Measurements from ENCODE around the gene PLCB4.
A peak's percentile ranks its signal among the peaks of the same experiment; 100 is the strongest.

Gene PLCB4

DNA sequence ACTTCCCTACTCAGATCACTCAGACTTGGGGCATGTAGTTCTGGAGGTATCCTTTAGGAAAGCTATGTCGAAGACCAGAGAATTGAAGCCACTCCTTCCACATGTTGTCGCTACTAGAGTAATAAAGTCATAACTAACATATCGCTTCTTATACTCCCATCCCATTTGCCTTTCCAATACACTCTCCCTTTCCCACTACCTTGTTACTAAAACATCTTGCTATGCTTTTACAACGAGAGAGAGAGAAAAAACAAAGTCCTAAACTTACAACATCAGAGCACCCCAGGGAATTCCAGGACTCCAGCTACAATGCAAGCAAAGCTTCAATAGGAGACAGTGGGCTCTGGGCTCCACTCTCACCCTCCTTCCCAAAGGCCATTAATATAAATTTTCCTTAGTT, 440.4 kb downstream of the PLCB4 start:
- Histone ChIP-seq H3K4me3 (replicated peaks; ENCODE audit: insufficient read depth, low read length) (no peak overlapping the region), H3K27me3 (ENCODE audit: insufficient read depth, poor library complexity, severe bottlenecking) (peaks cover 56% of the 10 kb centered on the region), H3K27ac (replicated peaks) (no peak overlapping the region)
- no peak for DNase-seq (ENCODE audit: low read depth in 1 of 2, low spot score in 1 of 2)
- TF ChIP-seq SPI1 (IDR thresholded peaks at IDR 0.05; ENCODE audit: borderline replicate concordance, low read depth), result no peak
- TF ChIP-seq POLR2AphosphoS5 (IDR thresholded peaks at IDR 0.05; ENCODE audit: low read depth), result no peak
- TF ChIP-seq GABPA (IDR thresholded peaks at IDR 0.05; ENCODE audit: low read depth), result no peak
- TF ChIP-seq REST (IDR thresholded peaks at IDR 0.05; ENCODE audit: insufficient replicate concordance, low read depth), result no peak
- TF ChIP-seq, protein P1, sequence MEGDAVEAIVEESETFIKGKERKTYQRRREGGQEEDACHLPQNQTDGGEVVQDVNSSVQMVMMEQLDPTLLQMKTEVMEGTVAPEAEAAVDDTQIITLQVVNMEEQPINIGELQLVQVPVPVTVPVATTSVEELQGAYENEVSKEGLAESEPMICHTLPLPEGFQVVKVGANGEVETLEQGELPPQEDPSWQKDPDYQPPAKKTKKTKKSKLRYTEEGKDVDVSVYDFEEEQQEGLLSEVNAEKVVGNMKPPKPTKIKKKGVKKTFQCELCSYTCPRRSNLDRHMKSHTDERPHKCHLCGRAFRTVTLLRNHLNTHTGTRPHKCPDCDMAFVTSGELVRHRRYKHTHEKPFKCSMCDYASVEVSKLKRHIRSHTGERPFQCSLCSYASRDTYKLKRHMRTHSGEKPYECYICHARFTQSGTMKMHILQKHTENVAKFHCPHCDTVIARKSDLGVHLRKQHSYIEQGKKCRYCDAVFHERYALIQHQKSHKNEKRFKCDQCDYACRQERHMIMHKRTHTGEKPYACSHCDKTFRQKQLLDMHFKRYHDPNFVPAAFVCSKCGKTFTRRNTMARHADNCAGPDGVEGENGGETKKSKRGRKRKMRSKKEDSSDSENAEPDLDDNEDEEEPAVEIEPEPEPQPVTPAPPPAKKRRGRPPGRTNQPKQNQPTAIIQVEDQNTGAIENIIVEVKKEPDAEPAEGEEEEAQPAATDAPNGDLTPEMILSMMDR (IDR thresholded peaks at IDR 0.05; ENCODE audit: insufficient read depth, low read length), result no peak

DNA sequence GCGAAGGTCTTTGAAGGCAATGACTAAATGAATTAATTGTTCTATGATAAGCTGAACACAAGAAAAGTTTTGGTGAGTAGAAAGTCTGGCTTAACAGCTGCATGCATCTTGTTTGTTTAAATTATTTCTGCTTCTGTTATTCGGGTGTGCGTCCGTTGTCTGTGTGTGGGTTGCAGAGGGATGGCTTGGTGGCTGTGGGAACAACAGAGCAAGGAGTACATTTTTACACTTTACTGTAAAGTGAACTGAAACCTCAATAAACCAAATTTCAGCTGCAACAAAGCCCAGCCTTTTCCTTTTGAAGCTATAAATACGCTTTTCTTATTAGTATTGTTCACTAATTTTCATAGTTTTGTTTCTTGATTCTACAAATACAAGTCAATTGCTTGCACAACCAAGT, 442.0 kb downstream of the PLCB4 start:
- H3K27me3 ChIP-seq (ENCODE audit: insufficient read depth, poor library complexity, severe bottlenecking), result peaks cover 64% of the 10 kb centered on the region

DNA sequence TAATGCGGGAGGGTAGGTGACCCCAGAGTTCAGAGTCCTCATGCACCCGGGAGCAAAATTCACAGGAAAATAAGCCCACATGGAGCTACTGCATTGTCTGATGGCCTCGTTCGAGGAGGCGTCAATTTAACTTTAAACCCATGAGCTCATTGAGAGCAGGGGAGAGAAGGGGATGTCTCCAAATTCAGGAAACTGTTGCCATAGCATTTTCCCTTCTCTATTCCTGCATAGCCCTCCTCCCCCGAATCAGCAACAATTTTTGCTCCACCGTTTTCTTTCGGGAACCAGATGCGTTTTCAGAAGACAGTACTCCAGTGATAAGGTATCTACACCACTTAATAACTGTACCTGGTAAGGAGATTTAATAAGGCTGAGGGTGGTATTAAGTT, 445.2 kb downstream of the PLCB4 start:
- H3K27me3 ChIP-seq (ENCODE audit: insufficient read depth, poor library complexity, severe bottlenecking), result peaks cover 53% of the 10 kb centered on the region
- TF ChIP-seq SPI1 (IDR thresholded peaks at IDR 0.05; ENCODE audit: borderline replicate concordance, low read depth) (no peak), REST (IDR thresholded peaks at IDR 0.05; ENCODE audit: insufficient replicate concordance, low read depth) (no peak), POLR2AphosphoS5 (IDR thresholded peaks at IDR 0.05; ENCODE audit: low read depth) (no peak), GABPA (IDR thresholded peaks at IDR 0.05; ENCODE audit: low read depth) (no peak)
- TF ChIP-seq, protein P1 (IDR thresholded peaks at IDR 0.05; ENCODE audit: insufficient read depth, low read length), result no peak
- peak overlapping the region; percentile 54 for H3K4me3 ChIP-seq (replicated peaks; ENCODE audit: insufficient read depth, low read length)

More for the DNA sequence above, 442.0 kb downstream of the PLCB4 start:
- no peak for DNase-seq (ENCODE audit: low read depth in 1 of 2, low spot score in 1 of 2)
- TF ChIP-seq REST (IDR thresholded peaks at IDR 0.05; ENCODE audit: insufficient replicate concordance, low read depth) (no peak), GABPA (IDR thresholded peaks at IDR 0.05; ENCODE audit: low read depth) (no peak), SPI1 (IDR thresholded peaks at IDR 0.05; ENCODE audit: borderline replicate concordance, low read depth) (no peak), POLR2AphosphoS5 (IDR thresholded peaks at IDR 0.05; ENCODE audit: low read depth) (no peak)
- TF ChIP-seq, protein P1 (IDR thresholded peaks at IDR 0.05; ENCODE audit: insufficient read depth, low read length), result no peak
- peak overlapping the region; percentile 37 for H3K4me3 ChIP-seq (replicated peaks; ENCODE audit: insufficient read depth, low read length)
- H3K27ac ChIP-seq (replicated peaks), result no peak overlapping the region

More for the DNA sequence above, 445.2 kb downstream of the PLCB4 start:
- DNase-seq (ENCODE audit: low read depth in 1 of 2, low spot score in 1 of 2), result no peak
- H3K27ac ChIP-seq (replicated peaks), result no peak overlapping the region
